ENCODE data around the gene UROC1. TPM values are rescaled to one million over a fixed set of nuclear protein-coding genes. Genes with fewer than 3 reads are reported as not detected.

Gene UROC1
- total RNA-seq, 1 experiment from 2014 or later, result not detected

DNA sequence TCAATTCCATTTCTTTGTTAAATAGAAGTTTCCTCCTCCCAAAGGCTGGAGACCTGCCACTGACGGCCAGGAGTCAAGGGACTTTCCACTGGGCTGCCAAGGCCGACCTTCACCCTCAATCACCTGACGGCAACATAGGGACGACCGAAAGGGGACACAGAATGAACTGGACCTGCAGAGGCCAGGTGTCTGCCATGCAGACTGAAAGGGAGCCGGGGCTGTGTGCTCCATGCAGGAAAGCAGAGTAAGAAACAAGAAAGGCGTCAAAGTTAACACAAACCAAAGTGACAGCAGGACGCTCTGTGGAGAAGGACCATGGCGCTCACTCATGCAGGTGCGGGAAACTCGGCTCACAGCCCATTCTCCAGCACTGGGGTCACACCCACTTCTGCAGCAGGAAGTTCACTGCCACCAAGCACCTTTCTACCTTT lies 67.9 kb downstream of the UROC1 start:
- H3K27me3 ChIP-seq (ENCODE audit: insufficient read depth, low read length), result no peaks in the 10 kb centered on the region
- no peaks in the 10 kb centered on the region for H3K4me1 ChIP-seq (ENCODE audit: control insufficient read depth in 1 of 2, insufficient read depth in 2 of 2, low read length in 2 of 2)
- POLR2A ChIA-PET, result no interaction called here
- RAD21 ChIA-PET (ENCODE audit: low non-redundant PET in 1 of 2, low total read pairs in 2 of 2, uncharacterized antibody in 2 of 2, unreplicated experiment in 2 of 2), result no interaction called here
- ATAC-seq, result no peak
- H3K27ac ChIP-seq (ENCODE audit: low read depth, low read length), result no peak overlapping the region
- H3K9me3 ChIP-seq (ENCODE audit: control insufficient read depth in 1 of 2, insufficient read depth in 1 of 2, low read depth in 1 of 2, low read length in 2 of 2), result no peaks in the 10 kb centered on the region
- no peak for DNase-seq (ENCODE audit: low read depth, low spot score)
- H3K9me2 ChIP-seq (ENCODE audit: insufficient read depth), result no peaks in the 10 kb centered on the region
- peaks cover 19 to 20% of the 10 kb centered on the region in 2 experiments; a peak in 3 of 4 replicates for H3K36me3 ChIP-seq (ENCODE audit: control insufficient read depth in 1 of 2, insufficient read depth in 2 of 2, low read length in 2 of 2)
- H3K79me2 ChIP-seq (ENCODE audit: insufficient read depth, low read length), result peaks cover 8% of the 10 kb centered on the region
- CTCF ChIA-PET, result no interaction called here
- no peaks in the 10 kb centered on the region for H4K20me1 ChIP-seq (ENCODE audit: insufficient read depth)
- no peak overlapping the region for H3K9ac ChIP-seq (ENCODE audit: low read length)
- TF ChIP-seq, protein P1, sequence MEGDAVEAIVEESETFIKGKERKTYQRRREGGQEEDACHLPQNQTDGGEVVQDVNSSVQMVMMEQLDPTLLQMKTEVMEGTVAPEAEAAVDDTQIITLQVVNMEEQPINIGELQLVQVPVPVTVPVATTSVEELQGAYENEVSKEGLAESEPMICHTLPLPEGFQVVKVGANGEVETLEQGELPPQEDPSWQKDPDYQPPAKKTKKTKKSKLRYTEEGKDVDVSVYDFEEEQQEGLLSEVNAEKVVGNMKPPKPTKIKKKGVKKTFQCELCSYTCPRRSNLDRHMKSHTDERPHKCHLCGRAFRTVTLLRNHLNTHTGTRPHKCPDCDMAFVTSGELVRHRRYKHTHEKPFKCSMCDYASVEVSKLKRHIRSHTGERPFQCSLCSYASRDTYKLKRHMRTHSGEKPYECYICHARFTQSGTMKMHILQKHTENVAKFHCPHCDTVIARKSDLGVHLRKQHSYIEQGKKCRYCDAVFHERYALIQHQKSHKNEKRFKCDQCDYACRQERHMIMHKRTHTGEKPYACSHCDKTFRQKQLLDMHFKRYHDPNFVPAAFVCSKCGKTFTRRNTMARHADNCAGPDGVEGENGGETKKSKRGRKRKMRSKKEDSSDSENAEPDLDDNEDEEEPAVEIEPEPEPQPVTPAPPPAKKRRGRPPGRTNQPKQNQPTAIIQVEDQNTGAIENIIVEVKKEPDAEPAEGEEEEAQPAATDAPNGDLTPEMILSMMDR (IDR thresholded peaks at IDR 0.05 in 2 of 3, conservative IDR thresholded peaks at IDR 0.05 in 1 of 3; ENCODE audit: borderline replicate concordance in 1 of 3, insufficient read depth in 1 of 3, low read depth in 2 of 3, low read length in 2 of 3), result no peak
- no peak for TF ChIP-seq TCF7L2 (IDR thresholded peaks at IDR 0.05; ENCODE audit: borderline replicate concordance, extremely low read depth, insufficient read depth, insufficient read length)
- H3K4me2 ChIP-seq (ENCODE audit: low read length), result no peak overlapping the region
- H3K4me3 ChIP-seq (replicated peaks in 1 of 2; ENCODE audit: low read depth in 1 of 2, low read length in 2 of 2), result no peak overlapping the region
- no TSS peak for BruUV-seq (replicated peaks)
- no peak overlapping the region for H2AFZ ChIP-seq (ENCODE audit: low read depth, low read length, poor library complexity, severe bottlenecking)
- intact Hi-C loops (cut with micrococcal nuclease), result no loop called here

DNA sequence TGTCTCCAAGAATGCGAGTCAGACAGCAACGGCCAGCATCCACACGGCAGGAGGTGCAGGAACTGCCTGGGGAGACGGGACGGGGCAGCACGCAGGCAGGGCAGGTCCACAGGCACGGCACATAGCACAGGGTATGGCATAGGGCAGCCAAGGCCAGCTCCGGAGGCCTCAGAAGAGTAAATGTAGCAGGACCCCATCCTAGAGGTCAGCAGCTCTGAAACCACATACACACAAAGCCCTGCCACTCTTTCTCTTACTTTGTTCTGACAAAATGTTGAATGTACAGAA lies 68.7 kb downstream of the UROC1 start:
- TF ChIP-seq EZH2phosphoT487 (IDR thresholded peaks at IDR 0.05; ENCODE audit: borderline replicate concordance) (no peak), FOSL1 (IDR thresholded peaks at IDR 0.05; ENCODE audit: low read depth) (no peak), POLR2A (IDR thresholded peaks at IDR 0.05; ENCODE audit: borderline replicate concordance, extremely low read depth, insufficient read depth, insufficient read length) (no peak), TCF7L2 (IDR thresholded peaks at IDR 0.05; ENCODE audit: borderline replicate concordance, extremely low read depth, insufficient read depth, insufficient read length) (no peak), SRF (IDR thresholded peaks at IDR 0.05; ENCODE audit: low read depth) (no peak), RAD21 (IDR thresholded peaks at IDR 0.05; ENCODE audit: low read depth) (no peak)
- TF ChIP-seq, protein P2, sequence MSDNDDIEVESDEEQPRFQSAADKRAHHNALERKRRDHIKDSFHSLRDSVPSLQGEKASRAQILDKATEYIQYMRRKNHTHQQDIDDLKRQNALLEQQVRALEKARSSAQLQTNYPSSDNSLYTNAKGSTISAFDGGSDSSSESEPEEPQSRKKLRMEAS (IDR thresholded peaks at IDR 0.05), result no peak
- no peaks in the 10 kb centered on the region for H3K4me1 ChIP-seq (ENCODE audit: control insufficient read depth in 1 of 2, insufficient read depth in 2 of 2, low read length in 2 of 2)
- no peak for DNase-seq (ENCODE audit: low read depth, low spot score)
- no peak for ATAC-seq
- no peaks in the 10 kb centered on the region for H4K20me1 ChIP-seq (ENCODE audit: insufficient read depth)
- CTCF ChIA-PET, result no interaction called here
- H3K4me2 ChIP-seq (ENCODE audit: low read length), result no peak overlapping the region
- H3K4me3 ChIP-seq (replicated peaks in 1 of 2; ENCODE audit: low read depth in 1 of 2, low read length in 2 of 2), result no peak overlapping the region
- H3K9ac ChIP-seq (ENCODE audit: low read length), result no peak overlapping the region
- no peaks in the 10 kb centered on the region for H3K27me3 ChIP-seq (ENCODE audit: insufficient read depth, low read length)
- H3K79me2 ChIP-seq (ENCODE audit: insufficient read depth, low read length), result peaks cover 8% of the 10 kb centered on the region
- H3K9me2 ChIP-seq (ENCODE audit: insufficient read depth), result no peaks in the 10 kb centered on the region
- intact Hi-C loops (cut with micrococcal nuclease), result no loop called here
- peaks cover 15 to 19% of the 10 kb centered on the region in 2 experiments; a peak in 3 of 4 replicates for H3K36me3 ChIP-seq (ENCODE audit: control insufficient read depth in 1 of 2, insufficient read depth in 2 of 2, low read length in 2 of 2)
- BruUV-seq (replicated peaks), result no TSS peak
- H2AFZ ChIP-seq (ENCODE audit: low read depth, low read length, poor library complexity, severe bottlenecking), result no peak overlapping the region
- RAD21 ChIA-PET (ENCODE audit: low non-redundant PET in 1 of 2, low total read pairs in 2 of 2, uncharacterized antibody in 2 of 2, unreplicated experiment in 2 of 2), result no interaction called here
- no peak overlapping the region for H3K27ac ChIP-seq (ENCODE audit: low read depth, low read length)
- H3K9me3 ChIP-seq (ENCODE audit: control insufficient read depth in 1 of 2, insufficient read depth in 1 of 2, low read depth in 1 of 2, low read length in 2 of 2), result no peaks in the 10 kb centered on the region
- POLR2A ChIA-PET, result no interaction called here

Data from HCT116 (cell line).